GM21423 (cell line): ENCODE results near the gene PDXDC1.
"Not testable (repeated sequence)": the region's sequence is repeated elsewhere in the genome, so short reads cannot be mapped to it uniquely, and the experiment has no call there.

Experiments used
- ATAC-seq: cut with Tn5 transposase; IDR thresholded peaks from one replicate; pipeline ENCODE4 v1.9.1; 2021; ENCODE audit warnings: mild to moderate bottlenecking, moderate library complexity; ENCODE audit not compliant: unreplicated experiment

Gene PDXDC1

DNA sequence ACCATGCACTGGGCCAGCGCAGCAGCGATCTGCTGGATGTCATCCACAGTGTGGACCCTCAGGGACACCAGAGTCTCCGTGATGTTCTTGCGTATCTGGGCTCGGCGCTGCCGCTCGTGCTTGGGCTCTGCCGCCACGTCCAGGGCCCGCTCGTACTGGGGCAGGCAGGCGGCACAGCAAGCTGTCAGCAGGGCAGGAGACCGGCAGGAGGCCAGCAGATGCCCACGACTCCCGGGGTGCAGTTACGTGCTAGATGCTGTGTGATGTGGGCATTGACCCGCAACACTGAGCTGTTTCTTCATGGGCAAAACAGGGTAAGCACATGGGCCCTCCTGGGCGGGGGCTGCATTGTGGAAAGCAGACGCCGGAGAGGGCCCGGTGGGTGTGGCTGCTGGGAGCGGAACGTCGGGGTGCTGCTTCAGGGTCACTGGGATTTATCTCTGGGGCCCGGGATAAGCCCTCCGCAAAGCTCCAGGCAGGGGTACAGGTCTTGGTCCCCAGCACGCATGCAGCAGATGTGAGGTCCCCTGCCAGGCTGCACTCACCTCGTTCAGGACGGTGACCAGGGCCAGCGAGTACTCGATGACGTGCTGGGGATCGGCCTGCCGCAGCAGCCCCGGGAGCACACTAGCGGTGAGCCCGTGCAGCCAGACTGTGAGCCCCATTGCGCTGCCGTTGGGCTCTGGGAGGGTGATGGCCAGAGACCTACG, 158.0 kb downstream of the PDXDC1 start:
- ATAC-seq, result not testable (repeated sequence)

DNA sequence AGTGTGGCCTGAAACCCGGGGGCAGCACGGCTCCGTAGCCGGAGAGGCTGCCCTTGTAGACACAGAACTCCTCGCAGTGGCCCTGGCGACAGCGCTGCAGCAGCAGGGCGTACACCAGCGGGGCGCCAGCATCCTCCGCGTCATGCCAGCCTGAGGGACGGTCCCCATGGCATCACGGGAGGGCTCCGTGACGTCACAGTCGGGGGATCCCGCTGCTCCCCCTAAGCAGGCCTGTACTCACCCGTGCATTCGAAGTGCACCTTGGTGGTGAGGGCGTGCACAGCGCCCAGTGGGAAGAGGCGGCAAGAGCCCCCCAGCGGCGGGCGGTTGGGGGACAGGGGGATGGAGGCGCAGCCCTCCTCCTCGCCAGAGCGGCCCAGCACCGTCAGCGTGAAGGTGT, 158.7 kb downstream of the PDXDC1 start:
- ATAC-seq, result not testable (repeated sequence)

DNA sequence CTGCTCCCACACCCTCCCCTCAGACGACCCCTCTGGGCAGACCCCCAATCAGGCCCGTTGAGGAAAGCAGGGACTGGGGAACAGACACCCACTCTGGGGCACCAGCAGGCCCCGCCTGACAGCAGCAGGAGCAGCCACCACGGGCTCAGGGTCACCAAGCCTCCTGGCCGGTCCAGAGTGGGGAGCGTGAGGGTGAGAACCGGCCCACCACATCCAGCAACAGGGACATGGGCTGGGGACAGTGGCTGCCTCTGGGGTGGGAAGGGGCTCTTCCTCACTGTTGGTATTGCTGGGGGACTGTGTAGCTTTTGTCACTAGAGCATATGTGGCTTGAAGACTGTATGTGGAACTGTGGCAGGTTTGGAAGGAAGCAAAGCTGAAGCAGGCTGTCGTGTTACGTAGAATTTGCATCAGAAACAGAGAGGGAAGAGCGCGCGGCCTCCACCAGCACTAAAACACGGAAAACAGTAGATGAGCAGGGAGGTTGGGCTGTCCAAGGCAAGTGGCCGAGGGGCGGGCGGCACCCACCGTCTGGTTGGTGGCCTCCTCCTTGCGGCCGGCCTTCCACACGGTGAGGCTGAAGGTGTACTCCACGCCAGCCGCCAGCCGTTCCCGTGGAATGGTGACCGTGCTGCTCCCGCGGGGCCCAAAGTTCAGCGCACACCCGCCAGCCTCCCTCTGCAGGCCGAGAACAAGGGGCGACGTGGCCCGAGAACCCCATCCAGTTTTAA, 160.1 kb downstream of the PDXDC1 start:
- not testable (repeated sequence) for ATAC-seq

DNA sequence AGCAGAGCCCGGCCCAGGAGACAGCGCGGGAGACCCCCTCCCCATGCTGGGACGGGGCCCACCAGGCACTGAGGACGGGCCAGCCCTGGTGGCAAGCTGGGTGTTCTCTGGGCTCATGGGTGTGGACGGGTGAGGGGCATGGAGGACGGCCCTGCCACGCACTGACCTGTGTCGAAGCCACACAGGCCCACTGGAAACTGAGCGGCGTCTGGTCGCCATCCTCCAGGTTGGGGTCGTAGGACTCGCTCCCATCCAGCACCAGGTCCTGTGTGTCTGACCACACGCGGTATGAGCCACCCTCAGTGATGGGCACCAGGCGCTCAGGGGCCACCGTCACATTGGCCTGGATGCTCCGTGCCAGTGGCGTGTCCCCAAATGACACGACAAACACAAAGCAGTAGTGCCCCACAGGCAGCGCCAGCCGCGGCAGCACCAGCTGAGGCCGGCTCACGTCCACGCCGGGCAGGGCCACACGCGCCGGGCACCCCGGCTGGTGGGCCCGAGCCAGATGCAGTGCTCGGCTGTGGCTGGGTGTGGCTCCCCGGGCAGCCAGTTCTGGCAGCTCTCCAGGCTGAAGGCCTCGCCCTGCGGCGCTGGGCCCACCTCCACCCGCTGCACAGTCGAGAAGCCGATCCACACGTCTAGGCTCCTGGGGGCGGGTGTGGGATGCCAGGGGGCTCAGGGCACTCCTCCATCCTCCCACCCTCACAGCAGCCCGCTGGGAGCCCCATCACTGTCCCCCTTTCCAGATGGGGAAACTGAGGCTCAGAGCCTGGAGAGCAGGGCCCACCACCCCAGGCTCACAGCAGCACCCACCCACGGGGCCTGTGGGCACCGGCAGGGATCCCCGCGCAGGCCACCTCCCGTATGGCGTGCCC, 160.9 kb downstream of the PDXDC1 start:
- ATAC-seq, result not testable (repeated sequence)

DNA sequence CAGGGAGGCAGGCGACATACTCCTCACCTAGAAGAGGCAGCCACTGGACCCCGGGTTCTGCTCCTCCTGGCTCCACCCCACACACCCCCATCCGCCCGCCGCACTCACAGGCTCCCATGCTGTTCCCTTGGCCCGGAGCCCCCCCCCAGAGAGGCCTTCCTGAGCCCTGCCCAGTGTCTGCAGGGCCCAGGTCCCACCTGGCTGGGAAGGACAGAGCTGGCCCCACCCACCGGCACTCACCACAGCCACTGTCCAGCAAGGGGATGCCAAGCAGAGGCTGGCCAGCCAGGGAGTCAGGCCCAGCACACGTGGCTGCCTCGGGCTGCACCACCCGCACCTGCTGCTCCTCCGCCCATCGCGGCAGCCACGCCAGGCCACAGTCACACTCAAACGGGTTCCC, 162.7 kb downstream of the PDXDC1 start:
- ATAC-seq, result not testable (repeated sequence)

DNA sequence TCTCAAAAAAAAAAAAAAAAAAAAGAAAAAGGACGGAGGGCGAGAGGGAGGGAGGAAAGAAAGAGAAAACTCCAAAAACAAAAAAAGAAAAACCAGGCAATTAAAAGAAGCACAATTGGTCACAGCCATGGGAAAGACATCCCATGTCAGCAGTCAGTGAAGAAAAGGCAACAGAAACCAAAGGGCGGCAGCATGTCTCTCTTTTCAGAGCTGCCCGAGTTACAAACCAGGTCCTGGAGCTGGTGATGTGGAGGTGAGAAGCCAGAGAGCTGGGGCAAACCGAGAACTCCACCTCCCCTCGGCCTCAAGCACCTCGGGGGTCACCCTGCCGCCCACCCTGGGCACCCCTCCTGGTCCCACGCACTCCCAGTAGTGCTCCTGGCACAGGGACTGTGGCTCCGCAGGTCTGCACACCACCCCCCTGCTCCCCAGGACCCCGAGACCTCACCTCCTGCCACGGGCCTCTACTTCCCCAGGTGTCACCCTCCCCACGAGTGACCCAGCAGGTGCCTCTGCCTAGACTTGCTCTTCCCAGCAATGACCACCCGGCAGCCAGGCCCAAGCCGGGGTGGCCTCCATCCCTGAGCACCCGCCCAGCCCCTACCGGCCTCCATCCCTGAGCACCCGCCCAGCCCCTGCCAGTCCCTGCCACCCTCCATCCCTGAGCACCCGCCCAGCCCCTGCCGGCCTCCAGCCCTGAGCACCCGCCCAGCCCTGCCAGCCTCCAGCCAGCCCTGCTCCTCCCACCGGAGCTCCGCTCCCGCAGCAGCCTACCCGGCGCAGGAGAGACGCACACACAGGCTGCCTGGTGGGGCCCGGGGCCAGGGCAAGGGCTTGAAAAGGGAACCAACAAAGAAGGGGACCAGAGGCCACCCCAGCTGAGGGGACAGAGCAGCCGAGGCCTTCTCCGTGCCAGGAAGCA, 165.9 kb downstream of the PDXDC1 start:
- not testable (repeated sequence) for ATAC-seq

DNA sequence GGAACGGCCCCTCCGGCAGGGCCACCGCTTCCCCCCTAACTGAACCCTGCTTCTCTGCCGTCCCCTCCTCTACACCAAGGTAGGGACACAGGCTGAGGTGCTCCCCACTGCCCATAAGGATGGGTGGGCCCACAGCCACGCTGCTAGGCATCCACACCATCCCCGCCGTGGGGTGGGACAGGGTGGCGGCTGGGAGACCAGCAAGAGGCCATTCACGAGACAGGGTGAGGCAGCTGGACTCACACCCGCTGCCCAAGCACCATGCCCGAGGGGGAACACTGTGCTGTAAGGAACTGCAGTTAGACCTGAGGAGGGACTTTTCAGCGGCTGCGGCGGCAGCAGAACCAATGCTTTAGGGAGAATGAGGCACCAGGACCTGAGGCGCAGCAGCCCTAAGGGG, 166.8 kb downstream of the PDXDC1 start:
- no peak for ATAC-seq

DNA sequence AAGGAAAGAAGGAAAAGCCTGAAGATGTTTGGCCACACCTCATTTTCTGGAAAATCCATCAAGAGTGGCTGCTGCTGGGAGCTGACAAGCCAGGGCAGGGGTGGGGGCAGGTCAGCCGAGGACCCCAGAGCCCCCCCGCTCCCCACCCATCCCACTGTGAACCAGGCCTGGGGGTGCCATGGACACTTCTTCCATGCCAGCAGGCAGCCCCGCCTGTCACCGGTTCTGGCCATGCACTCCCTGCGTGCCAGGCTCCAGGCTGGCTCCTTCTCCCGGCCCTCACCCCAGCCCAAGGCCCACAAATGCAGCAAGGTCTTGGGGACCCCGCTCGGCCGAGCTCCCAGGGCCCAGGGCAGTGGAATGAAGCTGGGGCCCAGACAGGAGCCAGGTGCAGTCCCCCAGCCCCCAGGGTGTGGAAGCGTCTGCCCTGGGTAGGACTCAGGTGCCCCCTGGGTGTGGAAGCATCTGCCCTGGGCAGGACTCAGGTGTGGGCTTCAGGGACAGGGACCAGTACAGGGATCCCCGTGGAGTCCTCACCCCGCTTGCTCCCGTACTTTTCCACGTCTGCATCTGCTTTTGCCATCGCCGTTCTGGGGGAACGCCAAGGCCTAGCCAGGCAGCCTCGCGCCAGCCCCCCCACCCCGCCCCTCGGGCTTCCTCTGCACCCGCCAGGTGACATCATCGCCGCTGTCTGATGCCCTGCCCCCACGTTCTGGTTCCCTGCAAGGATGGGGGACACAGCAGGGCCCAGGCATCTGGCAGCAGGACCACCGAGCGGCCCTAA, 167.5 kb downstream of the PDXDC1 start:
- not testable (repeated sequence) for ATAC-seq

DNA sequence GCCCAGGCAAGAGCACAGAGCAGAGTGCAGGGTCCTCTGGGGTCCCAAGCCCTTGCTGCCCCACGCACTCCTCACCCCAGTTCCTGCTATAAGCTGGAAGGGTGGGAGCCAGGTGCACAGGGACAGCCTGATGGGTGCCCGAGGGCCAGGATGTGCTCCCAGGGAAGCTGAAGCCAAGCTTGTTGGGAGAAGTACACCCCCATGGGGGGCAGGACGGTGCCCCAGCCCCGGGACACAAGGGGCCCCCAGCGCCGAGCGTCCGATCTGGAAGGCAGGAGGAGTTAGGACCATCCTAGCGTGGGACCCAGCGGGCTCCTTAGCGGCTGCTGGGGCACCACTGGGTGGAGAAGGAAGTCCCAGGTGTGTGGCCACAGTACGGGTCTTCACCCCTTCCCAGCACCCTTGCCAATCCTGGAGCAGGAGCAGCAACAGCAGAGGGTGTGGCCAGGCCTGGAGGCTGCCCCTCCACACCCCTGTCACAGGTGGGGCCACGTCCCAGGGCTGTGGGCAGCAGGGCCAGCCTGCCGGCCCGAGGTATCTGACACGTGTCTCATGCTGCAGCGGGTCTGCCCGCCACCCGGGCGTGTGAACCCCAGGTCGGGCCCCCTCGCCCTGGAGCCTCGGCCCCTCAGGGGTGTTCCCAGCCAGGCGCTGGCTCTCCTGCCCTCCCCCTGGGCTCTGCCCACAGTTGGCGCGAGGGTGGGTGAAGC, 168.2 kb downstream of the PDXDC1 start:
- ATAC-seq, result not testable (repeated sequence)

DNA sequence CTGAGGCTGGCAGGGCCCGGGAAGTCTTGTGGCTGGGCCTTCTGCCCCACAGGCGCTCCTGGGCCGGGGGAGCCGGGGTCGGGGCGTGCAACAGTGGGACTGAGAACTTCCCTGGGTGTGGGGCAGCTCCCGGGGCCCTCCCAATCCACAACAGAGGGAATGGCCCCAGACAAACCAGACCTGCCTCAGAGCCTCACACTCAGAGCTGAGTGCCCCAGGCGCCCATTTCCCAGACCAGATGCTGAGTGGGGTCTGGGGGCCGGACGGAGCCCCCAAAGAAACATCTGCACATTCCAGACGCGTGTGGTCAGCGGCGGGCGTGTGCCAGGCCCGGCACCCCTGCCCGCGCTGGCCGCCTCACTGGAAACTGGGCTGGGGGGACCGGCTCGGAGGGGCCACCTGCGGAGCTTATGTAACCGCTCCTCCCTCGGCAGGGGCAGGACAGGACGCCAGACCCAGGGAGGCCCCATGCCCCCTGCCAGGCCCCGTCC, 168.8 kb downstream of the PDXDC1 start:
- not testable (repeated sequence) for ATAC-seq

DNA sequence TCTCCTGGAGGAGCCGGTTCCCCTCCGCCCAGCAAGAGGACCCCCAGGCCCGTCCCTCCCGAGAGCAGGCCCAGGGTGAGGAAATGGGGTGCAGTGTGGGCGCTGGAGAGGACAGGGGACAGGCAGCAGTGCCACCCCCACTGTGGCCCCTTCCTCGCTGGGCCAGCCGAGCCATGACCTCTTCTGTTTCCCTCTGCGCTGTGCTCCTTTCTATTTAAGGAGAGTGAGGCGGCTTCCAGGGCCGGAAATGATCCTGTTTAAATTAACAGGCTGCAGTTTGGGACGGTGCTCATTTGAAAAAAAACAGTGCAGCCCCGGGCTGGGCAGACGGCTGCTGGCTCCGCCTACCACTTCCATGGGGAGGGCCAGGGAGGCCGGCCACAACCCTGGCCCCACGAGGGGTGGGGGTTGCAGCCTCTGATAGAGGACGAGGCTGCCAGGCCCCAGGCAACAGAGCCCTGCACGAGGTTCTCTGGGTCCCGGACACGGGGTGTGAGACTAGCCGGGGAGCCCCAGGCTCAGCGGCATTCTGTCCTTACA, 169.3 kb downstream of the PDXDC1 start:
- not testable (repeated sequence) for ATAC-seq

DNA sequence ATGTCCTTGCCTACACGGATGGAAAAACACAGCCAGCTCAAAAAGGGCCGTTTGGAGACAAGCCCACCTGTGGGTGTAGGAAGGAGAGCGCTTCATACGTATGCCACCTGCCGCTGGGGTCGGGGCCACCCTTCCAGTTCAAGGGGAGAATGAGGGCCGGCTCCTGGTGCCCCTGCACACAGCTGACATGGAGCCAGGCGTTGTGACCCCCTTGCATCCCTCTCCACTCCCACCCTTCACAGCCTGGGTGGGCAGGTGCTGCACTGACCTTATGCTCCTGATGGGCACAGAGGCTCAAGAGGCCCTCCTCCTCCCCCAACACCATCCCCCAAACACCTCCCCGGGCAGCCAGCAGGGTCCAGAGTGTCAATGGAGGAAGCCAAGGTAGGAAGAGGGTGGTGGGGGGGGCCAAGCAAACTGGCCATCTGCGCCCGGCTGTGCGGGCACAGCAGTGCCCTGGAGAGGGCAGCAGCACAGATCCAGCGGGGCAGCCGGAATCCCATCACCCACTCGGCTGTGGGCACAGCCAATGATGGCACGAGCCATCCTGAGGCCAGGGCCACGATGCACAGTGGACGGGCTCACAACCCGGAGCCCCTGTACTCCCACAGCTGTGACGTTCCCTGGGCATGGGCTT, 170.1 kb downstream of the PDXDC1 start:
- not testable (repeated sequence) for ATAC-seq

DNA sequence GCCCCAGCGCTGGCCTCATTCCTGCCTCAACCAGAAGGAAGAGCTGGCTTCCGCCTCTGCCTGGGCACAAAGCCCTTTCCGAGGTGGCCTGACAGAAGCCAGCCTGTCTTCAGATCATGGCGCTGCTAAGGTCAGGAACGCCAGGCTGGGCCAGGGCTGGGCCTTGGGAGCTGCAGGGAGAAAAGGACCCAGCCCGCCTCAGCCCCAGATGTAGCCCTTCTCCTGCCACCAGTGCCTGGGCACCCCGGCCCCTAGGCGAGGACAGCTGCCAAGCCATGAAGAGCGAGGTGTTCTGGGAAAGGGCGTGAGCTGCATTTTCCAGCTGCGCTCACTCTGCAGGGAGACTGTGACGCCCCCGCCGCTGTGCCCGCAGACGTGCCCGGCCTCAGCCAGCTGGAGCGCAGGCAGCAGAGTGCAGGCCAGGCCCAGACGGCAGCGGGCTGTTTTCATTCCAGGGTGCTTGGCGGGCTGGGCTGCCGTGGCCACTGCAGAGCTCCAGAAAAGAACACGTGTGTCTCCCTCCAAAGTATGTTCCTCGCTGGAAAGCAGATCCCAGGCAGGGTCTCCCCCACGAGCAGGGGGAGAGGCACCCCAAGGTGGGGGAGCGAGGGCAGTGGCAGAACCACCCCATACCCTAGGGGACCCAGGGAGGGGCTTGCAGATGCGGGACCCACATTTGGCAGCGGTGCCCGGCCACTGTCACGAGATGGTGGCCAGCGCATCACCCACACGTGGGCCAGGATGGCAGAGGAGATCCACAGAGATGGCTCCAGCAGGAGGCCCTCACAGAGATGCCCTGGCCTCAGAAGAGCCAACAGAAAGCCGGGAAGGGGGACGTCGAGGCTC, 170.8 kb downstream of the PDXDC1 start:
- not testable (repeated sequence) for ATAC-seq

DNA sequence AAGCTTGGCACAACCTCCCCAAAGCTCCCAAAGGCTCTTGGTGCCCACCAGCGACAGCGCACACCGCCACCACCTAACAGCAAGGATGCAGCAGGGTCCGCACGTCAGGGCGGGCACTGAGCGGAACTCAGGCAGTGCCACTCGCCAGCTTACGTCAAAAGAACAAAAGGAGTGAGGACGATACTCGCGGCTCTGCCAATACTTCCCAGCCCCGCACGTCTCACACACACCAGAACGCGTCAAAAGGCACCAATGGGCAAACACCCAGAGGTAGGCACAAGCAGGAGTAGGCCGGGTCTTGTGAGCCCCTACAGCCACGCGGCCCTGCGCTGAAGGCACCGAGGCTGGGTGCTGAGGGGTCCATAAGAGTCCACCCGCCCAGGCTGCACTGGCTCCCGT, 171.4 kb downstream of the PDXDC1 start:
- ATAC-seq, result not testable (repeated sequence)

DNA sequence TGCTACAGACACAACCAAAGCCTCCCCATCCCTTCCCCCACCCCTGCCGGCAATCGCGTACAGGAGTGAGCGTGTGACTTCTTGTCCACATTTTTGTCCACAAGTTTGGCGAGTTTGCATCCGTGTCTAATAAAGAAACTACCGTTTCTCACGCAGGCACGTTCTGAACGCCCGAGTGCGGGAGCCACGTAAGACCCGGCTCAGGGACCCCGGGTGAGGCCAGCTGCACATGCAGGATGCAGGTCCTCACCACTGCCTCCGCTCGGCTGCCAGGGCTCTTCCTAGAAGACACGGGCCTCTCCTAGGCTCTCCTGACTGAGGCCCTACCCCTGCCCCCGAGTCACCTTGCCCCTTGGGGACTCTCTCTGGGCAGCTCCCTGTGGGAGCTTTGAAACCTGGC, 174.0 kb downstream of the PDXDC1 start:
- ATAC-seq, result not testable (repeated sequence)

DNA sequence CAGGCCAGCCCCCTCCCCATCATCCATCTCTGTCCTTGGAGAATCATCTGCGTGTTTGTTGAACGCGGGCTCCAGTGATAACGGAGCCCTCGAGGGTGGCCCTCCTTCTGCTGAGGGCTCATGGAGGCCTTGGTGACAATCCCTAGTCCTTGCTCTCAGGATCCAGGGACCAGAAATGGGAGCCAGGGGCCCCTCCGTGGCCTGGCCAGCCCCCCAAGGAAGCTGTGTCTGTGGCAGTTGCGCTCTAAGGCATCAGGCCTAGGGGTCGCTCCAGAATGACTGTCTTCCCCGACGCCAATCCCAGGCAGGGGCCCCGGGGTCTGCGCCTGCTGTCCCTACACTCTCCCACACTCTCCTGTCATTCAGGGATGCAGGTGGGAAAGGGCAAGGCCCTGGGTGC, 174.4 kb downstream of the PDXDC1 start:
- not testable (repeated sequence) for ATAC-seq

DNA sequence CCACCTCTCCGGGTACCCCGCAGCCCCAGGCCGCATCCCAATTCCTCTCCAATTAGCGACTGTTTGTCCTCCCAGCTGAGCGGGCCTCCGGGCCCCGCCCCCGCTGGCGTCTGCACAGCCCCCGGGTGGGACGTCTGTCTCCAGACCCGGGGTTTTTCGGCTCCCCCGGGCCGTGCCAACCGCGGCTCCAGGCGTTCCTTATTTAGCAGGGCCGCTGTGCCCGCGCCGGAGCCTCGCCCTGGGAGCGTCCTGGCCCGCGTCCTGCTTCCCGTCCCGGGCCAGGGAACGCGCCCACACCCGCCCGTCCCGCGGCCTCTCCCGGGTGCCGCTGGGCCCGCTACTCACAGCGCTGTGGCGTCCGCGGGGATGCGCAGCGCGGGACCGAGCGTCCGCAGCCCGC, 179.2 kb downstream of the PDXDC1 start:
- not testable (repeated sequence) for ATAC-seq
